ENCODE measurements around the gene AKAP12.
A peak's percentile ranks its signal among the peaks of the same experiment; 100 is the strongest.

AKAP12 gene

GRCh38 chr6:151254451-151255081, 14.8 kb downstream of the AKAP12 start:
- no peak overlapping the region for H3K4me3 ChIP-seq (ENCODE audit: low read length in 2 of 2)
- no peak overlapping the region for H3K9ac ChIP-seq (ENCODE audit: low read depth in 1 of 2, low read length in 2 of 2)
- H3K36me3 ChIP-seq (ENCODE audit: control insufficient read depth in 2 of 2, insufficient read depth in 2 of 2, low read length in 2 of 2), result no peaks in the 10 kb centered on the region

DNA sequence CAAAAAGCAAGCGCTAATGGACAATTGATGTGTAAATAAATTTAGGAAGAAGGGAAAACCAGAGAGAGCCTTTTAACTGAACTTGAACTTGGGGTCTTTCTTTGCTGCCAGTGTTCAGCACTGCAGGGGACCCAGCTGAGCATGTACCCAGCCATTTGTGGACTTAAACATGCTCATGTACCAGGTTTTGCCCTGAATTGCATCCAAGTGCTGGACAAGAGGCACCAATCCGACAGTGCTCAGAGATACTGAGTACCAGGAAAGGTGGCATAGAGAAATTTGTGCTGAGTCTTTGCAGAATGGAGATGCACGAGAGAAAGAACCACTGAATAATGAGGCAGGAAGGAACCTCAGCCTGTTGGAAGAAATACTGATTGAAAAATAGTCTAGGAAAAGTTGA, 16.0 kb downstream of the AKAP12 start:
- Histone ChIP-seq H3K9me3 (ENCODE audit: control insufficient read depth in 2 of 2, low read length in 2 of 2) (no peaks in the 10 kb centered on the region), H3K9ac (ENCODE audit: low read depth in 1 of 2, low read length in 2 of 2) (no peak overlapping the region), H3K4me3 (ENCODE audit: low read length in 2 of 2) (no peak overlapping the region), H3K27ac (ENCODE audit: low read depth in 2 of 2, low read length in 2 of 2) (no peak overlapping the region), H3K4me1 (ENCODE audit: control insufficient read depth in 2 of 2, insufficient read depth in 2 of 2, low read length in 2 of 2) (no peaks in the 10 kb centered on the region), H3K36me3 (ENCODE audit: control insufficient read depth in 2 of 2, insufficient read depth in 2 of 2, low read length in 2 of 2) (no peaks in the 10 kb centered on the region), H3K27me3 (ENCODE audit: control insufficient read depth in 2 of 2, insufficient read depth in 2 of 2, low read length in 2 of 2) (no peaks in the 10 kb centered on the region)

More at GRCh38 chr6:151254451-151255081, 14.8 kb downstream of the AKAP12 start:
- Histone ChIP-seq H3K4me1 (ENCODE audit: control insufficient read depth in 2 of 2, insufficient read depth in 2 of 2, low read length in 2 of 2) (no peaks in the 10 kb centered on the region), H3K27ac (ENCODE audit: low read depth in 2 of 2, low read length in 2 of 2) (peak overlapping the region in 1 of 2 donors; percentile 16), H3K9me3 (ENCODE audit: control insufficient read depth in 2 of 2, low read length in 2 of 2) (no peaks in the 10 kb centered on the region), H3K27me3 (ENCODE audit: control insufficient read depth in 2 of 2, insufficient read depth in 2 of 2, low read length in 2 of 2) (no peaks in the 10 kb centered on the region)

- Histone ChIP-seq H3K4me3 (ENCODE audit: low read length in 2 of 2) (no peak overlapping the region), H3K27ac (ENCODE audit: low read depth in 2 of 2, low read length in 2 of 2) (peak overlapping the region in 1 of 2 donors; percentile 18), H3K36me3 (ENCODE audit: control insufficient read depth in 2 of 2, insufficient read depth in 2 of 2, low read length in 2 of 2) (no peaks in the 10 kb centered on the region), H3K27me3 (ENCODE audit: control insufficient read depth in 2 of 2, insufficient read depth in 2 of 2, low read length in 2 of 2) (no peaks in the 10 kb centered on the region), H3K9me3 (ENCODE audit: control insufficient read depth in 2 of 2, low read length in 2 of 2) (no peaks in the 10 kb centered on the region), H3K9ac (ENCODE audit: low read depth in 1 of 2, low read length in 2 of 2) (no peak overlapping the region), H3K4me1 (ENCODE audit: control insufficient read depth in 2 of 2, insufficient read depth in 2 of 2, low read length in 2 of 2) (no peaks in the 10 kb centered on the region)
Measured at GRCh38 chr6:151257985-151258445, 18.2 kb downstream of the AKAP12 start.

- H3K27ac ChIP-seq (ENCODE audit: low read depth in 2 of 2, low read length in 2 of 2), result no peak overlapping the region
Measured at GRCh38 chr6:151260205-151260604, 20.4 kb downstream of the AKAP12 start.

GRCh38 chr6:151263035-151263434, 23.3 kb downstream of the AKAP12 start:
- H3K9ac ChIP-seq (ENCODE audit: low read depth in 1 of 2, low read length in 2 of 2), result no peak overlapping the region
- no peaks in the 10 kb centered on the region for H3K27me3 ChIP-seq (ENCODE audit: control insufficient read depth in 2 of 2, insufficient read depth in 2 of 2, low read length in 2 of 2)
- H3K27ac ChIP-seq (ENCODE audit: low read depth in 2 of 2, low read length in 2 of 2), result no peak overlapping the region
- H3K9me3 ChIP-seq (ENCODE audit: control insufficient read depth in 2 of 2, low read length in 2 of 2), result no peaks in the 10 kb centered on the region
- no peaks in the 10 kb centered on the region for H3K4me1 ChIP-seq (ENCODE audit: control insufficient read depth in 2 of 2, insufficient read depth in 2 of 2, low read length in 2 of 2)
- no peak overlapping the region for H3K4me3 ChIP-seq (ENCODE audit: low read length in 2 of 2)
- H3K36me3 ChIP-seq (ENCODE audit: control insufficient read depth in 2 of 2, insufficient read depth in 2 of 2, low read length in 2 of 2), result no peaks in the 10 kb centered on the region

More at GRCh38 chr6:151260205-151260604, 20.4 kb downstream of the AKAP12 start:
- Histone ChIP-seq H3K4me1 (ENCODE audit: control insufficient read depth in 2 of 2, insufficient read depth in 2 of 2, low read length in 2 of 2) (no peaks in the 10 kb centered on the region), H3K9me3 (ENCODE audit: control insufficient read depth in 2 of 2, low read length in 2 of 2) (no peaks in the 10 kb centered on the region), H3K27me3 (ENCODE audit: control insufficient read depth in 2 of 2, insufficient read depth in 2 of 2, low read length in 2 of 2) (no peaks in the 10 kb centered on the region), H3K36me3 (ENCODE audit: control insufficient read depth in 2 of 2, insufficient read depth in 2 of 2, low read length in 2 of 2) (no peaks in the 10 kb centered on the region), H3K9ac (ENCODE audit: low read depth in 1 of 2, low read length in 2 of 2) (no peak overlapping the region), H3K4me3 (ENCODE audit: low read length in 2 of 2) (no peak overlapping the region)

GRCh38 chr6:151263967-151264366, 24.2 kb downstream of the AKAP12 start:
- H3K9ac ChIP-seq (ENCODE audit: low read depth in 1 of 2, low read length in 2 of 2), result no peak overlapping the region
- H3K4me3 ChIP-seq (ENCODE audit: low read length in 2 of 2), result no peak overlapping the region
- H3K9me3 ChIP-seq (ENCODE audit: control insufficient read depth in 2 of 2, low read length in 2 of 2), result no peaks in the 10 kb centered on the region
- H3K27ac ChIP-seq (ENCODE audit: low read depth in 2 of 2, low read length in 2 of 2), result no peak overlapping the region
- H3K27me3 ChIP-seq (ENCODE audit: control insufficient read depth in 2 of 2, insufficient read depth in 2 of 2, low read length in 2 of 2), result no peaks in the 10 kb centered on the region
- H3K4me1 ChIP-seq (ENCODE audit: control insufficient read depth in 2 of 2, insufficient read depth in 2 of 2, low read length in 2 of 2), result no peaks in the 10 kb centered on the region
- no peaks in the 10 kb centered on the region for H3K36me3 ChIP-seq (ENCODE audit: control insufficient read depth in 2 of 2, insufficient read depth in 2 of 2, low read length in 2 of 2)

- H3K4me3 ChIP-seq (ENCODE audit: low read length in 2 of 2), result no peak overlapping the region
- no peak overlapping the region for H3K9ac ChIP-seq (ENCODE audit: low read depth in 1 of 2, low read length in 2 of 2)
Measured at GRCh38 chr6:151265282-151265681, 25.5 kb downstream of the AKAP12 start.

DNA sequence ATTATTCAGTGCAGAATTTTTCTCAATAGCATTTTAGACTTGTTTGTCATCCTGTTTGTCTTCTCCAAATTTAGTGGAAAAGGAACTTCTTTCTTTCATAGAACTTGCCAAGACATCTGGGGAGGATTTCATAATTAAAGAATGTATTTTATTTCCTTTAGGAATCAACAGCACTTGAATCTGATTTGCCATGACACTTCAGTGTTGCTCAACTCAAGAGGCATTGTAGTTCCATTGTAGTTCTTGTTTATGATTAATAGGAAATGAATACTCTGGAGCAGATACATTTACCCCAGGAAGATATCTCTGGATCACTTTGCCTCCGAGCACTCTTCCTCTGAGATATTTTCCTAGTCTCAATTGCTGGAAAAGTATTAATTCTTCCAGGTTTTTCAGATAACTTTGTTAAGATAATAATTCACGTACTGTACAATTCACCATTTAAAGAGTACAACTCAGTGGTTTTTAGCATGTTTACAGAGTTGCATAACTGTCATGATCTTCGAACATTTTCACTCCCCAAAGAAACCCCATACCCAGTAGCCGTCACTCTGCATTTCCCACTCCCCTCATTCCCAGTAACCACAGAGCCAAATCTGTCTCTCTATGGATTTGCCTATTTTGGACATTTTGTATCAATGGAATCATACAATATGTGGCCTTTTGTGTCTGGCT, 29.7 kb downstream of the AKAP12 start:
- Histone ChIP-seq H3K27me3 (ENCODE audit: control insufficient read depth in 2 of 2, insufficient read depth in 2 of 2, low read length in 2 of 2) (no peaks in the 10 kb centered on the region), H3K9me3 (ENCODE audit: control insufficient read depth in 2 of 2, low read length in 2 of 2) (no peaks in the 10 kb centered on the region), H3K4me3 (ENCODE audit: low read length in 2 of 2) (no peak overlapping the region), H3K27ac (ENCODE audit: low read depth in 2 of 2, low read length in 2 of 2) (no peak overlapping the region), H3K9ac (ENCODE audit: low read depth in 1 of 2, low read length in 2 of 2) (no peak overlapping the region), H3K4me1 (ENCODE audit: control insufficient read depth in 2 of 2, insufficient read depth in 2 of 2, low read length in 2 of 2) (no peaks in the 10 kb centered on the region), H3K36me3 (ENCODE audit: control insufficient read depth in 2 of 2, insufficient read depth in 2 of 2, low read length in 2 of 2) (no peaks in the 10 kb centered on the region)

More at GRCh38 chr6:151265282-151265681, 25.5 kb downstream of the AKAP12 start:
- H3K27me3 ChIP-seq (ENCODE audit: control insufficient read depth in 2 of 2, insufficient read depth in 2 of 2, low read length in 2 of 2), result no peaks in the 10 kb centered on the region
- H3K4me1 ChIP-seq (ENCODE audit: control insufficient read depth in 2 of 2, insufficient read depth in 2 of 2, low read length in 2 of 2), result no peaks in the 10 kb centered on the region
- H3K36me3 ChIP-seq (ENCODE audit: control insufficient read depth in 2 of 2, insufficient read depth in 2 of 2, low read length in 2 of 2), result no peaks in the 10 kb centered on the region
- H3K9me3 ChIP-seq (ENCODE audit: control insufficient read depth in 2 of 2, low read length in 2 of 2), result no peaks in the 10 kb centered on the region
- no peak overlapping the region for H3K27ac ChIP-seq (ENCODE audit: low read depth in 2 of 2, low read length in 2 of 2)

- no peaks in the 10 kb centered on the region for H3K4me1 ChIP-seq (ENCODE audit: control insufficient read depth in 2 of 2, insufficient read depth in 2 of 2, low read length in 2 of 2)
- H3K36me3 ChIP-seq (ENCODE audit: control insufficient read depth in 2 of 2, insufficient read depth in 2 of 2, low read length in 2 of 2), result no peaks in the 10 kb centered on the region
- no peak overlapping the region for H3K9ac ChIP-seq (ENCODE audit: low read depth in 1 of 2, low read length in 2 of 2)
- no peaks in the 10 kb centered on the region for H3K9me3 ChIP-seq (ENCODE audit: control insufficient read depth in 2 of 2, low read length in 2 of 2)
- no peak overlapping the region for H3K27ac ChIP-seq (ENCODE audit: low read depth in 2 of 2, low read length in 2 of 2)
- H3K4me3 ChIP-seq (ENCODE audit: low read length in 2 of 2), result no peak overlapping the region
- H3K27me3 ChIP-seq (ENCODE audit: control insufficient read depth in 2 of 2, insufficient read depth in 2 of 2, low read length in 2 of 2), result peaks cover 0 to 3% of the 10 kb centered on the region in 2 donors
Measured at GRCh38 chr6:151275121-151275520, 35.4 kb downstream of the AKAP12 start.

DNA sequence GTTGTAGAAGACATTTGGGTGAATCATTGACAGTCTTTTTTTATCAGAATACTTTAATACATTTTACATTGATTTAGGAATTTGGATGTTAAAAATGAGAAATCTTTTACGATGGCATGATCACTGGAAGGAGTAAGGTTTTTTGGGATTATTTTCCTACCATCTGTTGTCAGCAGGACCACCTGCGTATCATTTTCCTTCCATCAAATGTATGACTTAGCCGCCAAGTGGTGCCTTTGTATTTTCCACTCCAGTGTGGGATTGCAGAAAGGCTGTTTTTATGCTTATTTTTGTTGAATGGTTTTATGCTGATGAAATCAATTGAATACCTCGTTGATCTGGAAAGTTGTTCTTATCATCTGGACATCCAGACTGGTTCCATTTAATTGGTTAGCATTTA, 35.8 kb downstream of the AKAP12 start:
- Histone ChIP-seq H3K27ac (ENCODE audit: low read depth in 2 of 2, low read length in 2 of 2) (no peak overlapping the region), H3K4me3 (ENCODE audit: low read length in 2 of 2) (no peak overlapping the region), H3K9me3 (ENCODE audit: control insufficient read depth in 2 of 2, low read length in 2 of 2) (no peaks in the 10 kb centered on the region), H3K4me1 (ENCODE audit: control insufficient read depth in 2 of 2, insufficient read depth in 2 of 2, low read length in 2 of 2) (no peaks in the 10 kb centered on the region), H3K9ac (ENCODE audit: low read depth in 1 of 2, low read length in 2 of 2) (no peak overlapping the region), H3K27me3 (ENCODE audit: control insufficient read depth in 2 of 2, insufficient read depth in 2 of 2, low read length in 2 of 2) (peaks cover 0 to 3% of the 10 kb centered on the region in 2 donors), H3K36me3 (ENCODE audit: control insufficient read depth in 2 of 2, insufficient read depth in 2 of 2, low read length in 2 of 2) (no peaks in the 10 kb centered on the region)

All from mucosa of rectum (tissue), 2 donors.